Endothelial cell of umbilical vein (primary cell): ENCODE data around the gene TM7SF2. TPM values are rescaled to one million over a fixed set of nuclear protein-coding genes. Genes with fewer than 3 reads are reported as not detected.

ENCODE experiments used
- BruUV-seq: library from RNA; stranded (reverse); fragments of 400-500 nt; replicated peaks from 2 replicates; lab custom pipeline; 2021; lab: Mats Ljungman, UMichigan
- CTCF ChIA-PET: fragments of 300-600, 350-600 bp; sonication (Branson Sonifier 250); formaldehyde crosslinking; loops from one replicate; lab custom pipeline; 2021; ENCODE audit warnings: antibody characterized with exemption, inconsistent platforms; lab: Charles Lee
- POLR2A ChIA-PET: fragments of 300-600, 350-600 bp; sonication (Branson Sonifier 250); formaldehyde crosslinking; loops from one replicate; lab custom pipeline; 2021; ENCODE audit warnings: antibody characterized with exemption, inconsistent platforms; lab: Charles Lee
- DNase-seq: peaks from one replicate; pipeline ENCODE4 v3.0.0-alpha.2; 2011; ENCODE audit warnings: low read depth, low spot score
- FAIRE-seq: peaks from 2 replicates; lab custom pipeline; 2011; peaks lifted over from hg19 to GRCh38; lab: Jason Lieb, UNC
- H2AFZ ChIP-seq: 2 replicates; pipeline ENCODE4 v1.6.0; 2012; ENCODE audit warnings: low read depth, low read length, control low read depth, inconsistent platforms
- H3K27ac ChIP-seq: 2 replicates; pipeline ENCODE4 v1.5.1; 2011; ENCODE audit warnings: low read depth, mild to moderate bottlenecking, control low read depth, low read length, moderate library complexity; ENCODE audit not compliant: insufficient read depth
- H3K27me3 ChIP-seq, 2 experiments: 2 replicates each; pipeline versions ENCODE4 v1.6.0 to v1.6.1; 2011; ENCODE audit warnings: low read length in 2 of 2, mixed read lengths in 1 of 2; ENCODE audit not compliant: control insufficient read depth in 2 of 2, insufficient read depth in 2 of 2
- H3K36me3 ChIP-seq, 2 experiments: 2 replicates in 1 of 2; 3 replicates in 1 of 2; pipeline ENCODE4 v1.5.1; 2011; ENCODE audit warnings: low read length in 2 of 2, mild to moderate bottlenecking in 1 of 2, moderate library complexity in 1 of 2; ENCODE audit not compliant: control insufficient read depth in 2 of 2, insufficient read depth in 2 of 2; ENCODE audit errors: extremely low read depth in 1 of 2
- H3K4me1 ChIP-seq: 3 replicates; pipeline ENCODE4 v1.5.1; 2011; ENCODE audit warnings: mild to moderate bottlenecking, low read length; ENCODE audit not compliant: control insufficient read depth, insufficient read depth; ENCODE audit errors: extremely low read depth
- H3K4me2 ChIP-seq: 2 replicates; pipeline ENCODE4 v1.6.1; 2011; ENCODE audit warnings: low read length, control low read depth, mixed read lengths; ENCODE audit not compliant: insufficient read depth
- H3K4me3 ChIP-seq, 3 experiments: fragments of 200-600 bp in 1 of 3; sonication (generic), shearing (Covaris generic) in 1 of 3; replicated peaks in 1 of 3; 2 replicates each; pipeline ENCODE4 v1.5.1; 2011 to 2016; ENCODE audit warnings: control low read depth in 3 of 3, low read length in 3 of 3, mild to moderate bottlenecking in 2 of 3, inconsistent platforms in 1 of 3, low read depth in 1 of 3, moderate library complexity in 1 of 3; ENCODE audit not compliant: insufficient read depth in 1 of 3
- H3K79me2 ChIP-seq: 2 replicates; pipeline ENCODE4 v1.6.0; 2012; ENCODE audit warnings: low read length, inconsistent platforms; ENCODE audit not compliant: control insufficient read depth, insufficient read depth
- H3K9ac ChIP-seq: replicated peaks from 2 replicates; pipeline ENCODE3; 2011; ENCODE audit warnings: low read length, control low read depth; ENCODE audit not compliant: insufficient read depth; ENCODE audit errors: extremely low read depth
- H3K9me1 ChIP-seq: replicated peaks from 3 replicates; pipeline ENCODE4 v1.6.0; 2011; ENCODE audit warnings: mild to moderate bottlenecking, low read length; ENCODE audit not compliant: control insufficient read depth, insufficient read depth; ENCODE audit errors: extremely low read depth
- H3K9me3 ChIP-seq: replicated peaks from 2 replicates; pipeline ENCODE4 v1.5.1; 2012; ENCODE audit warnings: low read length, inconsistent platforms; ENCODE audit not compliant: control insufficient read depth, insufficient read depth
- H4K20me1 ChIP-seq: replicated peaks from 2 replicates; pipeline ENCODE3; 2011; ENCODE audit warnings: mild to moderate bottlenecking, low read length; ENCODE audit not compliant: control insufficient read depth, insufficient read depth; ENCODE audit errors: extremely low read depth
- CTCF ChIP-seq, 2 donors: IDR thresholded peaks; 1 replicate in 1 of 2; 2 replicates in 1 of 2; pipeline ENCODE4 v1.5.1; 2011; ENCODE audit warnings: low read length in 2 of 2, mild to moderate bottlenecking in 2 of 2, moderate library complexity in 2 of 2, control low read depth in 1 of 2, inconsistent platforms in 1 of 2, low read depth in 1 of 2; ENCODE audit not compliant: insufficient read depth in 1 of 2; ENCODE audit errors: extremely low read depth in 1 of 2
- FOS ChIP-seq: IDR thresholded peaks from 2 replicates; pipeline ENCODE4 v1.6.1; 2011; ENCODE audit warnings: mild to moderate bottlenecking, low read length, moderate library complexity, borderline replicate concordance; ENCODE audit not compliant: insufficient read depth
- POLR2A ChIP-seq: IDR thresholded peaks from 2 replicates; pipeline ENCODE4 v1.6.1; 2012; ENCODE audit warnings: low read depth, mild to moderate bottlenecking, control low read depth, low read length
- POLR2AphosphoS5 ChIP-seq: IDR thresholded peaks from 2 replicates; pipeline ENCODE4 v1.6.1; 2012; ENCODE audit warnings: low read depth, mild to moderate bottlenecking, control low read depth, low read length, moderate library complexity; ENCODE audit not compliant: insufficient read depth
- dilution Hi-C: fragments of 300-500 bp; cut with MboI; formaldehyde crosslinking; loops from one replicate; pipeline ENCODE4 v1.15.0; 2019; ENCODE audit warnings: low sequenced_read_pairs; ENCODE audit not compliant: extremely low pct_ligation_motif_present
- intact Hi-C: fragments of 100-400 bp; cut with micrococcal nuclease; formaldehyde crosslinking; loops from one replicate; pipeline ENCODE4 v1.10.0; 2022
- polyA plus RNA-seq, 4 experiments: library from polyadenylated mRNA; depleted of rRNA in 3 of 4; stranded (reverse) in 3 of 4; unstranded in 1 of 4; fragments of >200 nt; gene quantifications; 2 replicates each; pipeline versions ENCODE4 v1.2.1 to v1.2.3, GENCODE V29; 2011 to 2012; ENCODE audit warnings: missing spikeins in 1 of 4
- total RNA-seq: library from RNA; stranded (reverse); gene quantifications from 2 replicates; pipeline ENCODE4 v1.2.3, GENCODE V29; 2021

TM7SF2 gene
- total and polyA plus RNA-seq, 2 donors (not counting 3 experiments of a cell fraction or from before 2014, with no cell fraction given), result 11.6 to 47.1 TPM

GRCh38 chr11:65125197-65126056, 13.8 kb downstream of the TM7SF2 start:
- Histone ChIP-seq H3K27ac (no peak overlapping the region), H3K27me3 (no peaks in the 10 kb centered on the region), H4K20me1 (no peaks in the 10 kb centered on the region), H3K9me3 (no peaks in the 10 kb centered on the region), H3K4me3 (no peak overlapping the region), H2AFZ (no peak overlapping the region), H3K9me1 (no peaks in the 10 kb centered on the region), H3K4me1 (peaks cover 11% of the 10 kb centered on the region), H3K9ac (no peak overlapping the region), H3K79me2 (peaks cover 29% of the 10 kb centered on the region), H3K36me3 (peaks cover 16 to 45% of the 10 kb centered on the region in 2 experiments), H3K4me2 (no peak overlapping the region)
- DNase-seq (no peak), FAIRE-seq (no peak)
- no peak for TF ChIP-seq FOS
- TF ChIP-seq POLR2A, result peak; percentile 19
- dilution Hi-C loops (no loop called here), intact Hi-C loops (no loop called here)
- ChIA-PET POLR2A (interaction anchor here (1.4 kb wide), 1 partner anchor 10 kb away, joined by 3 read pairs; no protein-coding TSS in a partner anchor), CTCF (interaction anchor here (1.0 kb wide), 1 partner anchor 80 kb away, joined by 3 read pairs; no protein-coding TSS in a partner anchor)
- BruUV-seq, result no TSS peak

GRCh38 chr11:65126624-65127274, 15.1 kb downstream of the TM7SF2 start:
- TF ChIP-seq CTCF (IDR thresholded peaks at IDR 0.05; ENCODE audit: extremely low read depth in 1 of 2, insufficient read depth in 1 of 2, low read depth in 1 of 2, low read length in 2 of 2) (no peak), POLR2AphosphoS5 (peak; percentile 43)
- Histone ChIP-seq H3K79me2 (peaks cover 16% of the 10 kb centered on the region), H3K9me3 (no peaks in the 10 kb centered on the region), H3K4me1 (peaks cover 4% of the 10 kb centered on the region), H3K9me1 (no peaks in the 10 kb centered on the region), H4K20me1 (no peaks in the 10 kb centered on the region), H3K9ac (no peak overlapping the region), H3K4me2 (no peak overlapping the region), H2AFZ (no peak overlapping the region), H3K27ac (no peak overlapping the region), H3K27me3 (no peaks in the 10 kb centered on the region), H3K4me3 (no peak overlapping the region), H3K36me3 (peaks cover 11 to 50% of the 10 kb centered on the region in 2 experiments)
- BruUV-seq, result no TSS peak
- POLR2A ChIA-PET, result interaction anchor here (1.4 kb wide), 1 partner anchor 8 kb away, joined by 3 read pairs; no protein-coding TSS in a partner anchor
- CTCF ChIA-PET, result no interaction called here
- DNase-seq, result no peak
- dilution Hi-C loops (no loop called here), intact Hi-C loops (no loop called here)
- FAIRE-seq, result no peak
